NK-92 (cell line): ENCODE results near the gene TINCR.
"Not testable (repeated sequence)": the region's sequence is repeated elsewhere in the genome, so short reads cannot be mapped to it uniquely, and the experiment has no call there.

ENCODE experiments used
- DNase-seq: peaks from one replicate; lab custom pipeline; 2025; ENCODE audit not compliant: unreplicated experiment; lab: John Stamatoyannopoulos, UW

TINCR gene

GRCh38 chr19:5567360-5567969 lies at the start of gene TINCR:
TINCR (minus strand) TSS chr19:5567953.
- no peak for DNase-seq

- no peak for DNase-seq
These were observed 49.3 kb upstream of the TINCR start for GRCh38 chr19:5617080-5617479.

- no peak for DNase-seq
These were observed 48.1 kb upstream of the TINCR start for GRCh38 chr19:5615756-5616327.

- DNase-seq: no peak
These were observed 45.4 kb upstream of the TINCR start for GRCh38 chr19:5612891-5613865.

- DNase-seq: no peak
These were observed 42.2 kb upstream of the TINCR start for GRCh38 chr19:5609881-5610448.

GRCh38 chr19:5608766-5609165 lies 41.0 kb upstream of the TINCR start:
- DNase-seq: not testable (repeated sequence)

GRCh38 chr19:5608291-5608690 lies 40.5 kb upstream of the TINCR start:
- DNase-seq: no peak

- no peak for DNase-seq
These were observed 39.8 kb upstream of the TINCR start for GRCh38 chr19:5607318-5608275.

- no peak for DNase-seq
These were observed 37.6 kb upstream of the TINCR start for GRCh38 chr19:5605362-5605761.

GRCh38 chr19:5603626-5604025 lies 35.9 kb upstream of the TINCR start:
- no peak for DNase-seq

- DNase-seq: no peak
These were observed 33.0 kb upstream of the TINCR start for GRCh38 chr19:5600797-5601196.

- no peak for DNase-seq
These were observed 28.0 kb upstream of the TINCR start for GRCh38 chr19:5595745-5596144.

- DNase-seq: no peak
These were observed 27.4 kb upstream of the TINCR start for GRCh38 chr19:5595129-5595528.

GRCh38 chr19:5594521-5594950 lies 26.8 kb upstream of the TINCR start:
- DNase-seq: no peak

- no peak for DNase-seq
These were observed 25.8 kb upstream of the TINCR start for GRCh38 chr19:5593343-5594255.

- no peak for DNase-seq
These were observed 25.0 kb upstream of the TINCR start for GRCh38 chr19:5592531-5593342.

- no peak for DNase-seq
These were observed 23.7 kb upstream of the TINCR start for GRCh38 chr19:5591476-5591875.

- no peak for DNase-seq
These were observed 23.1 kb upstream of the TINCR start for GRCh38 chr19:5590865-5591154.
